Left ventricle myocardium superior (tissue), 1 donor: ENCODE measurements around the gene UGT2B10. TPM values are rescaled to one million over a fixed set of nuclear protein-coding genes. Genes with fewer than 3 reads are reported as not detected.
"Not testable (repeated sequence)": the region's sequence is repeated elsewhere in the genome, so short reads cannot be mapped to it uniquely, and the experiment has no call there.

ENCODE experiments used
- ATAC-seq: fragments of 200-7000 bp; cut with Tn5 transposase; one replicate; pipeline ENCODE4 v1.9.1; 2020; ENCODE audit warnings: mild to moderate bottlenecking, moderate library complexity
- DNase-seq: peaks from one replicate; pipeline ENCODE4 v3.0.0-alpha.2; 2020
- intact Hi-C: fragments of 100-400 bp; cut with micrococcal nuclease; formaldehyde crosslinking; loops from one replicate; pipeline ENCODE4 v1.11.0; 2022
- long read RNA-seq: library from polyadenylated mRNA; unstranded; transcript quantifications from one replicate; pipeline ENCODE4 v2.0.0, GENCODE V29; 2021
- total RNA-seq: library from RNA; stranded (reverse); fragmentation: NEBNext Ultra II Directional; extraction: Animal tissue kit (Norgen Biotek cat#: 25700); gene quantifications from one replicate; pipeline ENCODE4 v1.2.1, GENCODE V29; 2021
- donor health status: DM: no; HTN: yes; CAD: no; lungs with severe emphysema.

The UGT2B10 gene
- total RNA-seq: not detected
- long read RNA-seq: 0 reads

- ATAC-seq, intact Hi-C loops, DNase-seq: not testable (repeated sequence)
These were observed at the start of gene UGT2B10 for GRCh38 chr4:68815617-68816409. UGT2B10 (plus strand) TSS chr4:68815994; CDS start chr4:68816020, 26 bp downstream.

DNA sequence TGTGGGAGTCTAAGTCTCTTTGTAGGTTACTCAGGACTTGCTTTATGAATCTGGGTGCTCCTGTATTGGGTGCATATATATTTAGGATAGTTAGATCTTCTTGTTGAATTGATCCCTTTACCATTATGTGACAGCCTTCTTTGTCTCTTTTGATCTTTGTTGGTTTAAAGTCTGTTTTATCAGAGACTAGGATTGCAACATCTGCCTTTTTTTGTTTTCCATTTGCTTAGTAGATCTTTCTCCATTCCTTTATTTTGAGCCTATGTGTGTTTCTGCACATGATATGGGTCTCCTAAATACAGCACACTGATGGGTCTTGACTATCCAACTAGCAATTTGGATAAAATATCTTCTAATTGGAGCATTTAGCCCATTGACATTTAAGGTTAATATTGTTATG is 44.0 kb upstream of the UGT2B10 start:
- ATAC-seq, DNase-seq, intact Hi-C loops: not testable (repeated sequence)

- ATAC-seq: no peak
- intact Hi-C loops: no loop called here
- DNase-seq: no peak
These were observed 42.1 kb upstream of the UGT2B10 start for GRCh38 chr4:68773699-68774098.

- ATAC-seq (no peak), DNase-seq (no peak)
- intact Hi-C loops: no loop called here
These were observed 35.6 kb upstream of the UGT2B10 start for GRCh38 chr4:68780232-68780631.

- ATAC-seq (no peak), DNase-seq (no peak)
- intact Hi-C loops: no loop called here
These were observed 18.7 kb upstream of the UGT2B10 start for GRCh38 chr4:68797048-68797447.

DNA sequence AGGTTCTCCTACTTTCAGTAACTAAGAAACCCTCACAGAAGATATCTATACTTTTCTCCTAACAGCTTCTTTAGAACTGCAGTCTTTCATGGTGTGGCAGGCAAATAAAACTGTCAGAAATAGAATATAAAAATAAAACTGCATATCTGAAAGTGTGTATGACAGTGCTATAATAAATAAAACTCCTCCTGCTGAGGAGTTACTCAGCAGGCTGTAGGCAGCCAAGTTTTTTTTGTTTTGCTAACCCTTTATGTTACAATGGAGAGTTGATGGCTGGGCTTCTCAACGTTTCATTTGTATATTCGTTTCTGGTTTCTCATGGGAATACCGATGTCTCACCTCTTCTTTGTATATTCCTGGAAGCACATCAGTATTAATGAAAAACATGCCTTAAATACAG is 18.2 kb upstream of the UGT2B10 start:
- no peak for ATAC-seq
- intact Hi-C loops: no loop called here
- no peak for DNase-seq

DNA sequence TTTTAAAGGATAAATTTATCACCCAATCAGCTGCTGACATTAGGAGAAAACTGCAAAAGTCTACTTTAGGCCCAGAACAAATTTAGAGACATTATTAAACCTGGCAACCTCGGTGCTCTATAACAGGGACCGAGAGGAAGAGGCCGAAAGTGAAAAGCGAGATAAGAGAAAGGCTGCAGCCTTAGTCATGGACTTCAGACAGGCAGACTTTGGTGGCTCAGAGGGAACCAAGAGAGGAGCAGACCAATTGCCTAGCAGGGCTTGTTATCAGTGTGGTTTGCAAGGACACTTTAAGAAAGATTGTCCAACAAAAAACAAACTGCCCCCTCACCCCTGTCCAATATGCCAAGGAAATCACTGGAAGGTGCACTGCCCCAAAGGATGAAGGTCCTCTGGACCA is 12.8 kb upstream of the UGT2B10 start:
- intact Hi-C loops: no loop called here
- ATAC-seq (no peak), DNase-seq (no peak)

- ATAC-seq (no peak), DNase-seq (no peak)
- intact Hi-C loops: no loop called here
These were observed 7.7 kb upstream of the UGT2B10 start for GRCh38 chr4:68808060-68808459.

DNA sequence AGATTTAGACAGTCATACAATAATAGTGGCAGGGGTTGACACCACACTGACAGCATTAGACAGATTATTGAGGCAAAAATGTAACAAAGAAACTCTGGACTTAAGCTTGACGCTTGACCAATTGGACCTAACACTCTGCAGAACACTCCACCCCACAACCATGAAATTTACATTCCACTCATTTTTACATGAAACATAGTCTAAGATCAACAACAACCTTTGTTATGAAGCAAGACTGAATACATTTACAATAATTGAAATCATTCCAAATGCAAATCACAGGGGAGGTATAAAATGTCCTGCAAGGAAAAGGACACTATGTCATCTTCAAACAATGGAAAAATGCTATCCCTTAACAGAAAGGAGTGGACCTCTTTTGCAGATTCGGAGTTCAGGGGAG is 4.9 kb upstream of the UGT2B10 start:
- ATAC-seq (no peak), DNase-seq (no peak)
- intact Hi-C loops: no loop called here

DNA sequence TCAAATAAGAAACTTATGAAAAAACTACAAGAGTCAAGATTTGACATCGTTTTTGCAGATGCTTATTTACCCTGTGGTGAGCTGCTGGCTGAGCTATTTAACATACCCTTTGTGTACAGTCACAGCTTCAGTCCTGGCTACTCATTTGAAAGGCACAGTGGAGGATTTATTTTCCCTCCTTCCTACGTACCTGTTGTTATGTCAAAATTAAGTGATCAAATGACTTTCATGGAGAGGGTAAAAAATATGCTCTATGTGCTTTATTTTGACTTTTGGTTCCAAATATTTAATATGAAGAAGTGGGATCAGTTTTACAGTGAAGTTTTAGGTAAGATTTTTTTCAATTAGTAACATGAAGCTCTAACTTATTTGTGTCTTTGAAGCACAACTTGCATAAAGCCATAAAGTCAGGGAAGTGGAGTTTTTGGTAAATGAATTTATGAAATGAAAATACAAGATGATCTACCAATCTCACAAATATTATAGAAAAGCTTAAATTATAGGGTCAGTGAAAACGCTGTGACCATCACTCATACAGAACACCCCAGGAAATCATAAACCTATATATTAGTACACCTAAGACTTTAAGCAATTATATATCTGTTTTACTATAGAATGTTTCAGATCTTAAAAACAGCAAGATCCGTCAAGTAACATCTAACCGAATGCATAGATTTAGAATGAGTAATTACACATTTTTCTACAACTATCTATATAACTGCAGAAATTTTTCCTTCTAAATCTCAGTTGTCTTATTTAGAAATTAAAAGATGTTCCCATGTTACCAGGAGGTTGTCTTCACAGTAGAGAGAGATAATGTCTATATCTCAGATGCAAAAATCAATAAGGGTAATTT is 844 bp downstream of the UGT2B10 start:
- intact Hi-C loops, DNase-seq: not testable (repeated sequence)

DNA sequence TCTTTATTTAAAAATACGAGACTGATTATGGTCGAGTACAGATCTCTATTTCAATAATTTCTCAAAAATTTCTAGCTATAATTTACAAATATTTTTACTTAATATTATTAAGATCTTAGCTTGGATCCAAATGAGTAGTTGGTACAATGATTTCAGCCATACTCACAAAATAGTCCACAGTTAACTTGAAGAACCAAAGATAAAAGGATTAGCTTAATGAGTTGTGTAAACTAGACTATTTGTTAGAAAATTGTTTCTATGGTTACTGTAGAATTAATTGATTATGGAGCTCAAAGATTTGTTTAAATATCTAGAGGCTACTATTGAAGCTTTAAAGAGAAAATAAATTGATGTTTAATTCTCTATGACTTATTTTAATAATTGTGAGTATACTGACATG is 1.6 kb downstream of the UGT2B10 start:
- intact Hi-C loops: no loop called here
- DNase-seq: no peak
- ATAC-seq: no peak

More for the DNA sequence above, 844 bp downstream of the UGT2B10 start:
- ATAC-seq: not testable (repeated sequence)

DNA sequence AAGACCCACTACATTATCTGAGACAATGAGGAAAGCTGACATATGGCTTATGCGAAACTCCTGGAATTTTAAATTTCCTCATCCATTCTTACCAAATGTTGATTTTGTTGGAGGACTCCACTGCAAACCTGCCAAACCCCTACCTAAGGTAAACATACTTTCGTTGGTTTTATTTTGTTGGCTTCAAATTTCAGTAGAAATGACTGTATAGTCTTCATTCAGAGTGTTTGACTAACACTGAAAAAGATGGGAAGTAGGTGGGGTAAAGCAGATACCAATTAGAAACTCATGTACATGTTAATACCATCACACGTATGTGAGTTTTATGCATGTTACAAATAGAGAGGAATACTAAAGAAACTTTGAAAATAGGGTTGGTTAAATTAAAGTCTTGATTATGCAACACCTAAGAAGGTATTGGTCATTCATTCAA is 2.3 kb downstream of the UGT2B10 start:
- intact Hi-C loops, ATAC-seq, DNase-seq: not testable (repeated sequence)

DNA sequence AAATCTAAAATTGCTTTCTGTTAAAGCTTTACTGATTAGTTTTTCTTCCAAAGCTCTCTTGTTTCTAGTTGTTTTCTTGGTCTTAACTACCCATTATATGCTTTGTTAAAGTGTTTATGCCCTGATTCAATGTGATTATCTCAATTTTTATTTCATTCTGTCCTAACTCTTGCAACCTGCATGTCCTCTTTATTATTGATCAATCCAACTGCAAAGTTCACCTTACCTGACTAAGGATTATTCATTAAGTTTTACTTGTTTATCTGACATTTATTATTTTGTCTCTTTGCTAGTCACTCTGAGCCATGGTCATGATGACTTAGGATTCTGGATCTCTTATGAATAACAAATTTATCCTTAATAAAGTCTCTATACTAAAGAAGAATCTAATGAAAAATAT is 15.8 kb downstream of the UGT2B10 start:
- DNase-seq (no peak), ATAC-seq (no peak)
- intact Hi-C loops: no loop called here

- no peak for DNase-seq
- intact Hi-C loops: no loop called here
- ATAC-seq: no peak
These were observed 34.5 kb downstream of the UGT2B10 start for GRCh38 chr4:68850293-68850692.

DNA sequence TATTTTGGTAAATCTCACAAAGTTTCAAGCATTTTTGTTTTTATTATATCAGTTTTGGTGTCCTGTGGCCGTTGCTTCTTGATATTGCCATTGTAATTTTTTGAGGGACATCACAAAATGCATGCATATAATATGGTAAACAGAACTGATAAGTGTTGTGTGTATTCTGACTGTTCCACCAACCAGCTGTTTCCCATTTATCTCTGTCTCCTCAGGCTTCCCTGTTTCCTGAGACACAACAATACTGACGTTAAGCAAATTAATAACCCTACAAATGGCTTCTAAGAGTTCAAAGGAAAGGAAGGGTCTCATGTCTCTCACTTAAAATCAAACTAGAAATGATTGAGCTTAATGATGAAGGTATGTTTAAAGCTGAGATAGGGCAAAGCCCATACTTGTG is 40.0 kb downstream of the UGT2B10 start:
- intact Hi-C loops: no loop called here
- no peak for DNase-seq
- no peak for ATAC-seq

GRCh38 chr4:68858039-68858438 is 42.2 kb downstream of the UGT2B10 start:
- intact Hi-C loops: no loop called here
- no peak for ATAC-seq
- no peak for DNase-seq

DNA sequence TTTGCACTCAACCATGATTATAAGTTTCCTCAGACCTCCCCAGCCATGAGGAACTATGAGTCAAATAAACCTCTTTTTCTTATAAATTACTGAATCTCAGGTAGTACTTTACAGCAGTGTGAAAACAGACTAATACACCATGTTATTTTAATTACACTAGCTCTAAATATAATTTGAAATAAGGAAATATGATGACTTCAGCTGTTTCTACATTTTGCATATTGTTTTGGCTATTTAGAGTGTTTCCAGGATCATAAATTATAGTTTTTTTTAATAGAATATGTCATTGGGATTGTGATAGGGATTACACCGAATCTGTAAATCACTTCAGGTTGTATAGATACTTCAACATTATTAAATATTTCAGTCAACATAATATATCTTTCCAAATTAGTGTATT is 43.9 kb downstream of the UGT2B10 start:
- DNase-seq: no peak
- intact Hi-C loops: no loop called here
- ATAC-seq: no peak

- intact Hi-C loops: no loop called here
- DNase-seq: no peak
- no peak for ATAC-seq
These were observed 45.3 kb downstream of the UGT2B10 start for GRCh38 chr4:68861057-68861456.

DNA sequence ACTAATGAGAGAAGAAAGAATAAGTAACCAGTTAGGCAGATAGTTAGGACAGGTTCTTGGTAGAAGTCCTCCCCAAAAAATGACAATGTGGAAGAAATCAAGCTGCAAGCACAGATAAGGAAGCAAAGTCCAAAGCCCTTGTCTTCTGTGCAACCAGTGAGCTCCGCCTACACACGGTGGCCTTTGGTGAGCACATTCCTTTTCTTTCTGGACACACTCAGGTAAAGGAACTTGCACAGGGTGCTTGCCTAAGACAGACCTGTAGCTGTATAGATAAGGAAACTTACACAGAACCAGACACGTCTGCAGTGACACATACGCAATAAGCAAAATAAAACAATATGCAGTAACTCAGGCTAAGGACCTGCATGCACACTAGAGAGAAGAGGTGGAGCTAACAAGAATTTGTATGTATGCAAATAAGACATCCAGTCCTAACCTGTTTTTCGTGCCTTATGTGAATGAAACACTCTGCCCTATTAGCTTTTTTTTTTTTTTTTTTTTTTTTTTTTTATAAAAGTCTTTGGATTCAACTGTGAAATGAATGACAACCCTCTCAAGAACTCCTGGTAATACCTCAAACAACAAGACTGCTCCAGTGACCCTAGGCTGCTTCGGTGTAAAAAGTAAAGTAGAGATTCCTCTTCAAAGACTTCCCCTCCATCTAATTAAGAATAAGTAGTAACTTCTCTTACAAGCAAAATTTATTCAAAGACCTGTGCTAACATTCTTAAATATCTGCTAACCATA is 48.8 kb downstream of the UGT2B10 start:
- ATAC-seq (no peak), DNase-seq (no peak)
- intact Hi-C loops: no loop called here
